VCaP (cell line): ENCODE results near the gene GPR179.

Experiments
- H3K27ac ChIP-seq: fragments of 450-650 bp; 2 replicates; pipeline ENCODE4 v1.5.1; 2017
- CTCF ChIP-seq: fragments of 450-650 bp; conservative IDR thresholded peaks from 2 replicates; pipeline ENCODE4 v1.5.1; 2017; ENCODE audit warnings: mild to moderate bottlenecking, moderate library complexity

Gene GPR179

GRCh38 chr17:38352245-38353085, 8.7 kb upstream of the GPR179 start:
- H3K27ac ChIP-seq: peak overlapping the region; percentile 89
- TF ChIP-seq CTCF: no peak

DNA sequence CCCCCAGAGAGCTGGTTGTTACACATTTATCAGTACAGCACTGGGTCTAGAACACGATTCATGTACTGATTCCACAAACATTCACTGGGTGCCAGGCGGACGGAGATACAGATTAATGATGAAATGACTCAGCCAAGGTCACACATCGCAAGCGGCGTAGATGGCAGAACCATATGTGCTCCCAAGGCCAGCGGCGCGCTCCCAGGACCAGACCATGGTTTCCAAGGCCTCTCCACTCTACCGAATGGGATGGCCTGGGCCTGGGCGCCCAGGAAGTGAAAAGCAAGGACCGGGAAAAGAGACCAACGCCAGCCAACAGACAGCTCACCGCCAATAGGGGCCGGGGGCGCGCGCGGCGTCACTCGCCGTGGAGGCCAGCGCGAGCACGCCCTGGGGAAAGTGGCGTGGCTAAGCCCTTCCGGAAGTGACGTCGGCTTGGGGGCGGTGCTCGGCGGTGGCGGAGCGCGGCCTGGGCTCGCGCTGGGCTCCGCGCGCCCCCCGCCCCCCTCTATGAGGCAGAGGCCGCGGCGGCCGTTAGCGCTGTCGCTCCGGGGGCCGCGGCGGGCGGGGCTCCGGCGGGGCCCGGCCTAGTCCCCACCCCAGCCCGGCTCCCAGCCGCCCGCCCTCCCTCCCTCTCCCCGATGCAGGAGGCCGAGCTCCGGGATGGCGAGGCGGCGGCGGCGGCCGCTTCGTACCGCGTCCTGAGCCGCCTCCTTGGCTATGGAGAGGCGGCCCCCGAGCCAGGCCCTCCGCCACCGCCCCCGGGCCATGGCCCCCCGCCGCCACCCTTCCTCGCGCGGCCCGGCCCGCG, 7.9 kb upstream of the GPR179 start, which contains the start of gene SOCS7:
Gene SOCS7 (plus strand): TSS at position 433 of the 811 bp plus-strand sequence. CDS start 209 bp downstream, at position 642.
- no peak for TF ChIP-seq CTCF
- peak within 1 kb of the TSS; percentile 89 for H3K27ac ChIP-seq

- TF ChIP-seq CTCF: no peak
Measured at GRCh38 chr17:38350035-38350434, 6.3 kb upstream of the GPR179 start.

DNA sequence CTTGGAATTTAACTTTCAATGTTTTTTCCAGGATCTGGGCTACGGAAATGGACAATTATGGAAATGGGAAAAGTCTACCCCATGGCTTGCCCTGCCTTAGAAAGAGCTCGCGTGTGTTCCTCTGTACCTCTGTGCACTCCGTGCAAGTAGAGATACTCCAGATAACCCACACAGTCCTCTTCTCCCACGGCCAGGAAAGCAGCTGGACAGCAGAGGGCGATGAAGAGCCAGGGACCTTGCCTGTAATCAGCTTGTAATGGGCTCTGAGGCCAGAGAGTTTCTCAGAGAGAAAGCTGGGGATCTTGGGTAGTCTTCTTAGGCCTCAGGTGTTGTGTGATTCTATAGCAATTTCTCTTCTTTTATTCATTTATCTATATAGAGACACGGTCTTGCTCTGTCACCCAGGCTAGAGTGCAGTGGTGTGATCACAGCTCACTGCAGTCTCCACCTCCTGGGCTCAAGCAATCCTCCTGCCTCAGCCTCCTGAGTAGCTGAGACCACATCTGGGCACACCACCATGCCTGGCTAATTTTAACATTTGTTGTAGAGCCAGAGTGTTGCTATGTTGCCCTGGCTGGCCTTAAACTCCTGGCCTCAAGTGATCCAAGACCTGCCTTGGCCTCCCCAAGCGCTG, 5.5 kb upstream of the GPR179 start:
- peak; percentile 100 for TF ChIP-seq CTCF
- H3K27ac ChIP-seq: peak overlapping the region; percentile 10; the same call in 1 of the 2 replicates

More at GRCh38 chr17:38350035-38350434, 6.3 kb upstream of the GPR179 start:
- peak overlapping the region; percentile 0; the same call in 1 of the 2 replicates for H3K27ac ChIP-seq

DNA sequence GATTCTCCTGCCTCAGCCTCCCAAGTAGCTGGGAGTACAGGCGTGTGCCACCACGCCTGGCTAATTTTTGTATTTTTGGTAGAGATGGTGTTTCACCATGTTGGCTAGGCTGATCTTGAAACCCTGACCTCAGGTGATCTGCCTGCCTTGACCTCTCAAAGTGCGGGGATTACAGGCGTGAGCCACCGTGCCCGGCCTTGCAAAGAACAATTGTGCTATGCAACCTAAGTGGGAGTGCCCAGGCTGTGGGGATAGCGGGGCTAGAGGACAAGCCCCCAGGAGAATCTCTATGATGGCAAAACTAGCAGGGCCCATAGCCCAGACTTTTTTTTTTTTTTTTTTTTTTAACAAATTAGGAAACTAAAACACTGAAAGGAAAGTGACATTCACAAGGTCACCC, 2.0 kb upstream of the GPR179 start:
- TF ChIP-seq CTCF: no peak
- no peak overlapping the region for H3K27ac ChIP-seq

DNA sequence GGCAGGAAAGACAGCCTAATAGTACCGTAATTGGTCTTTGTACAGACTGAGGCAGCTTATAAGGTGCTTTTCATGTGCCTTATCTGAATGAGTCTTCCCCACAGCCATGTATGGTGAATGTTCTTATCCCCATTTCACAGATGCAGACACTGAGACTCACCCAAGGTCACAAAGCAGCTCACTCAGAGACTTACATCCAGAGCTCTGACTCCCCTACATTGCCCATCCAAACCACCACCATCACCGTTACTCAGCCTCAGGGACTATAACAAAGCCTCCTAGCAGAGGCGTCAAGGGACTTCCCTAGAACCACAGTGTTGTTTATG, 627 bp upstream of the GPR179 start:
- no peak for TF ChIP-seq CTCF
- no peak overlapping the region for H3K27ac ChIP-seq
